Germinal center (tissue), 1 donor: ENCODE data around the gene WNT8B.

Source experiments
- DNase-seq: peaks from one replicate; pipeline ENCODE4 v3.0.0; 2012; ENCODE audit warnings: mixed read lengths, low spot score

Gene WNT8B

GRCh38 chr10:100519311-100520051, 56.7 kb downstream of the WNT8B start, which contains the start of gene SEC31B:
SEC31B (minus strand) TSS chr10:100519861; CDS start chr10:100516952, 2,909 bp downstream.
- no peak for DNase-seq

DNA sequence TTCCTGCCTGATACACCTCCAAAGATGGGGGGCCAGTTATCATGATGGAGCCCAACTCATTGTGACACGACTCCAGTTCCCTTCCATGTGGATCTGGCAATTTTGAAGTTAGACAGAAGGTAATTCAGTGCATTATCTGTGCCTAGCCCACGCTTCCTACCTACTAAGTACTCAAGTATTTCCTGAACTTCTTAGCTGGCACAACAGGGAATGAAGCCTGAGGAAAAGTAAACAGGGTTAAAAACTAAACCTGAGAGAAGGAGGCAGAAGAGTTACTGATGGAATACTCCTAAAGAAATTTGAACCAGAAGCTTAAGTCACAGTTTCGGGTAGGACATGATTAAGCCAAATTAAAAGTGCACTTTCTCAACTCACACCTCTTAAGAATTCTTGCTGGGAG, 58.0 kb downstream of the WNT8B start:
- DNase-seq = no peak

DNA sequence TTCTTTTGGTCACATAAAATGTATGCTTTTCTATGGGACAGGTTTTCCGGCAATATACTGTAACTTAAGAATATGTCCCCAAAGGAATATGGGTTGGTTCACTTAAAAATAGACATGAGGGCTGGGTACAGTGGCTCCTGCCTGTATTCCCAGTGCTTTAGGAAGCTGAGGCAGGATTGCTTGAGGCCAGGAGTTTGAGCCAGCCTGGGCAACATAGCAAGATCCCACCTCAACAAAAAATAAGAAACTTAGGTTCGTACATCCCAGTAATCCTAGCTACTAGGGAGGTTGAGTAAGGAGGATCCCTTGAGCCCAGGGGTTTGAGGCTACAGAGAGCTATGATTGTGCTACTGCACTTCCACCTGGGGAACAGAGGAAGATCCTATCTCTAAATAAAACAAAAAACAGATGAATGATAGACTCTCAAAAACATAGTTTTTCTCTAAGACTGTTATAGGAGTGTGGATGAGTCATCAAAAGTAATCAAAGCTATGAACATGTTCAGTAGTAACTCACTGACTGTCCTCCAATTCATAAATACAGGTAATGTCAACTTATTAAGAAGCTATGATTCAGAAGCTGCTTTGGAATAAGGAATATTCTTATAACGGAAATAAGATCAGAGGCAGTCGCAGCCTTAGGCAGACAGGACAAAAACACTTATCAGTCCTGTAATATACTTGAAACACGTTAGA, 59.4 kb downstream of the WNT8B start:
- DNase-seq = no peak

- no peak for DNase-seq
Measured at GRCh38 chr10:100522945-100523344, 60.1 kb downstream of the WNT8B start.

GRCh38 chr10:100524206-100524605, 61.4 kb downstream of the WNT8B start:
- no peak for DNase-seq

GRCh38 chr10:100524638-100525037, 61.8 kb downstream of the WNT8B start:
- DNase-seq = no peak

GRCh38 chr10:100528123-100528886, 65.5 kb downstream of the WNT8B start:
- DNase-seq = no peak

GRCh38 chr10:100528921-100529474, 66.2 kb downstream of the WNT8B start:
- peak; percentile 21 for DNase-seq

DNA sequence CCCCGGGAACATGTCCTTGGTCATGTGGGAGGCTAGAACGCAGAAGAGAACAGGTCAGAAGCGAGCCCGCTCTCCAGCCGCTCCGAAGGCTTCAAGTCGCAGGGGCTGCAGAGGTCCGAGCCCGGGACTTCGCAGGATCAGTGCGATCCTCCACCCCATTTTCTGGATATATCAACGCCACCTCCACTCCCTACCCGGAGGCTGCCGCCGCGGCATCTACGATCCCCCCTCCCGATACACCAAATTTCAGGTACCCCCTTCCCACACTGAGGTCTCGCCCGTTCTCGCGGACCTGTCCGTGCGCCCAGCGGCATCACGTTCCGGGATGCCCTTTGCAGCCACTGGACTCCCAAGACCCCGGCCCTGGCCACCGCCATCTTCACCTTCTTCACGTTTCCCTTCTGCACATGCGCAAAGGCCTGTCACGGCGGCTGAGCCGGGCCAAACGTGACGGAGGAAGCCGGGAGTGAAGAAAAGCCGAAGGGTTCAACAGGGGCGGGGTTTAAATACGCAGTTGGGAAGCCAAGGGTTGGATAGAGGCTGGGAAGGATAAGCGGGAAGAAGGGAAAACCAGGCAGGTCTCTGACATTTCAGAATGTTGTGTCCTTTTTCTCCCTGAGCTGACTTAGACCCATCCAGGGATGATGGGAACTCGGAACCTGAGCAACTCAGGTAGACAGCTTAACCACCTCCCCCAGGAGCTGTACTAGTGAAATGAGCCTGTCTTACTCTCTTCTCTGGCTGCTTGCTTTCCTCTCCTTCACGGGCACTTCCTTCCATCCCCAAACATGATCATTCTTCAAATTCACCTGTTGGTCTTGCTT, 66.9 kb downstream of the WNT8B start, which contains the start of gene NDUFB8:
Gene NDUFB8 (minus strand): TSS at position 397 of the 824 bp plus-strand sequence. CDS start 20 bp downstream, at position 377.
- peak; percentile 78 for DNase-seq

GRCh38 chr10:100531761-100532160, 69.0 kb downstream of the WNT8B start:
- DNase-seq = no peak
